GM12892 (cell line): ENCODE results near the gene LPIN3. TPM values are rescaled to one million over a fixed set of nuclear protein-coding genes. Genes with fewer than 3 reads are reported as not detected.
"Not testable (repeated sequence)": the region's sequence is repeated elsewhere in the genome, so short reads cannot be mapped to it uniquely, and the experiment has no call there.

Source experiments
- DNase-seq: peaks from one replicate; pipeline ENCODE4 v3.0.0; 2011; ENCODE audit not compliant: insufficient read length
- FAIRE-seq: peaks from 2 replicates; lab custom pipeline; 2011; peaks lifted over from hg19 to GRCh38; lab: Jason Lieb, UNC
- POLR2A ChIP-seq: IDR thresholded peaks from 2 replicates; pipeline ENCODE4 v1.6.1; 2011; ENCODE audit warnings: low read depth, low read length, control low read depth
- POLR2AphosphoS5 ChIP-seq: IDR thresholded peaks from 2 replicates; pipeline ENCODE4 v1.6.1; 2011; ENCODE audit warnings: low read depth, low read length, control low read depth
- TAF1 ChIP-seq: IDR thresholded peaks from 2 replicates; pipeline ENCODE4 v1.6.1; 2011; ENCODE audit warnings: low read depth, mild to moderate bottlenecking, control low read depth, low read length, borderline replicate concordance
- polyA plus RNA-seq: library from polyadenylated mRNA; unstranded; fragments of >200 nt; gene quantifications from one replicate; pipeline ENCODE4 v1.2.1, GENCODE V29; 2012; ENCODE audit warnings: missing spikeins, inconsistent platforms; ENCODE audit not compliant: missing spikeins

LPIN3 gene
- 0.11 TPM for polyA plus RNA-seq

DNA sequence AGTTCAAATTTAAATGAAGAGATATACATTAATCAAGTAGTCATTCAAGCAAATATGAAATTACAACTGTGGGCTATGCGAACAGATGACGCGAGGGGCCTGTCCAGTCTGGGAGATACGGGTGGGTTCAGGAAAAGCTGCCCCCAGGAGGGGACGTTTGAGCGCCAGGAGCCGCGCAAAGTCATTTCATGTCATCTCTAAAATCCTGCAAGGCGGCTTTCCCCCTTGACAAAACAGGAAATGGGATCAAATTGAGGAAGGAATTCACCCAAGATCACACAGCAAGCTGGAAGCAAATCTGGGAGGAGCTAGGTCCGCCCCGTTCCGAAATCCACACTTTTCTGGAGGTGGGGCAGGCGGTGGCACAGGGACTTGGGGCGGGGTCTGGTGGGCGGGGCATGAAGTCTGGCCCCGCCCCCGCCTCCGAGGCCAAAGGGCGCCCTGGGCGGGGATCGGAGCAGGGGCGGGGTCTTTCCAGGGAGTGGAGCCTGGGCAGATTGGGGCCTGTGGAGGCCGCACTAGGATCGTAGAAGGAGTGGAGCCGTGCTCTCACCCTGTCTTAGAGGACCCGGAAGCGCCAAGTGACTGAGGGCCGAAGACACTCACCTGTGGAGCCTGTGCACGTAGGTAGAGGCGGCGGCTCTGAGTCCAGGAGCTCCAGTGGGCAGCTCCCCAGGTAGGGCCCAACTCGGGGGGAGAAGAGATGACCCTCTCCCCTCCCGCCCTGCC is at the start of gene LPIN3:
TSS of gene LPIN3 (plus strand) at position 495 of the 729 bp plus-strand sequence. CDS start 4,983 bp downstream, outside the sequence.
- no peak for TF ChIP-seq POLR2AphosphoS5
- no peak for TF ChIP-seq POLR2A
- TF ChIP-seq TAF1 = no peak
- peak; percentile 62 for FAIRE-seq
- DNase-seq = no peak

DNA sequence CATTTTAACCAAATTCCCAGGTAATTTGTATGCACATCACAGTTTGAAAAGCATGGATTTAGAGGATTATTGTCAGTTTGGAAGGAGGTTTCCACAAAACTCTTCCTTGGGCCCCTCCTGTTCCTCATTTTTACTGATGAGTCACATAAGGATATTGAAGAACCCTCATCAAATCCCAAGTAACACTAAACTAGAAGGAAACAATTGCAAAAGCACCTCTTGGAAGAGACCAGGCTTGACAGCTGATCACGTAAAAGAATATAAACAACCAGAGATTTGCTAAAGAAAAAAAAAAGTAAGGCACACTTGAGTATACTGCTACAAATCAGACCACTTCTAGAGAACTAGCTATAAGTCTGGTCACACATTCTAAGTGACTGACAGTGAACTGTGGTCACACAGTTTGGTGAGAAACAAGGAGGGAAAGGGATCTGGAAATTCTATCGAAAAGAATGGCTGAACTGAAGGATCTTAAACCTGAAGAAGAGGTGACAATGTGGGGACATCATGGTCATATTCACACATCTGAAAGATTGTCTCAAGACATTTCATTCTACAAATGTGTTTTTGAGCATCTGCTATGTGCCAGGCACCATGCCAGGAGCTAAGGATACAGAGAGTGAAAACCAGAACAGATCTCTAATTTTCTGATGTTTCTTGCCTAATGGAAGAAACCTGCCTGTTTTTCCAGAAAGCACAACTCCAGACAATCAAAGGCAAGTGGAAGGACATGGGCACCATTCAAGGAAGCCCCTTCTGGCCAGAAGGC is 47.2 kb upstream of the LPIN3 start:
- FAIRE-seq (no peak), DNase-seq (no peak)

GRCh38 chr20:41299899-41300298 is 40.7 kb upstream of the LPIN3 start:
- TF ChIP-seq POLR2A (no peak), TAF1 (no peak), POLR2AphosphoS5 (no peak)
- no peak for FAIRE-seq
- DNase-seq = no peak

More for the DNA sequence above, 47.2 kb upstream of the LPIN3 start:
- TF ChIP-seq TAF1 (no peak), POLR2AphosphoS5 (no peak)

GRCh38 chr20:41300383-41300782 is 40.2 kb upstream of the LPIN3 start:
- TF ChIP-seq POLR2A = no peak
- TF ChIP-seq POLR2AphosphoS5 = no peak
- no peak for TF ChIP-seq TAF1
- FAIRE-seq = no peak

DNA sequence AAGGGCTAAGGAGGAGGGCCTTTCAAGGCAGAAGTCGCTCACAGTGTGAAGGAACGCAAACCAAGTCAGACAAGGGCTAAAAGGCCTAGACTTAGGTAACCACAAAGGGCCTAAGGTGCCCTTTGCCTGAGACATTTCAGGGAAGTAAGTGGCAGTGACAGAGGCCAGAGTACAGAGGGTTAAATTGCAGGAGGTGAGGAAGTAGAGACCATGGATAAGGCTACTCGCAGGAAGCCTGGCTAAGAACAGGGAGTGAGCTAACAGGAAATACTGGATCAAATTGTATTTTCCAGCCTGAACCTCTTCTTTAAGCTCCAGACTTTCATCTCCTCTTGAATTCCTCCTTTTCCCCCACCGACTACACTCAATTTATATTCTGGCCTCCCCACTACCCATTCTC is 39.7 kb upstream of the LPIN3 start:
- FAIRE-seq (no peak), DNase-seq (no peak)
- TF ChIP-seq POLR2AphosphoS5 = no peak
- TF ChIP-seq TAF1 = no peak
- no peak for TF ChIP-seq POLR2A

More at GRCh38 chr20:41300383-41300782, 40.2 kb upstream of the LPIN3 start:
- no peak for DNase-seq

DNA sequence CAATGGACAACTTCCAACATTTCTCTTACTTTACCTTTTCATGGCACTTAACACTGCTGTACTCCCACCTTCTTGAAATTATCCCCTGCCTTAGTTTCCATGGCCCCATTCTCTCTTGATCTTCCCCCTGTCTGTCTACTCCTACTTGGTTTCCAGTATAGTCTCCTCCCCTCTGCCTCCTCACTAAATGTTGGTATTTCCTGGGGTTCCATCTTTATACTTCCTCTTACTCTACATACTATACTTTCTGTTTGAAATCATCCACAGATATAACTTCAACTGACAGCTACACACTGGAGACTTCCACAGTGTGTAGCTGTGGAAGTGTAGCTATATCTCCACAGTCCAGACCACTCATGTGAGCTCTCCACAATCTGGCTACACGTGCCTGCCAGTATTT is 36.6 kb upstream of the LPIN3 start:
- DNase-seq (no peak), FAIRE-seq (no peak)
- TF ChIP-seq POLR2A (no peak), TAF1 (no peak), POLR2AphosphoS5 (no peak)

DNA sequence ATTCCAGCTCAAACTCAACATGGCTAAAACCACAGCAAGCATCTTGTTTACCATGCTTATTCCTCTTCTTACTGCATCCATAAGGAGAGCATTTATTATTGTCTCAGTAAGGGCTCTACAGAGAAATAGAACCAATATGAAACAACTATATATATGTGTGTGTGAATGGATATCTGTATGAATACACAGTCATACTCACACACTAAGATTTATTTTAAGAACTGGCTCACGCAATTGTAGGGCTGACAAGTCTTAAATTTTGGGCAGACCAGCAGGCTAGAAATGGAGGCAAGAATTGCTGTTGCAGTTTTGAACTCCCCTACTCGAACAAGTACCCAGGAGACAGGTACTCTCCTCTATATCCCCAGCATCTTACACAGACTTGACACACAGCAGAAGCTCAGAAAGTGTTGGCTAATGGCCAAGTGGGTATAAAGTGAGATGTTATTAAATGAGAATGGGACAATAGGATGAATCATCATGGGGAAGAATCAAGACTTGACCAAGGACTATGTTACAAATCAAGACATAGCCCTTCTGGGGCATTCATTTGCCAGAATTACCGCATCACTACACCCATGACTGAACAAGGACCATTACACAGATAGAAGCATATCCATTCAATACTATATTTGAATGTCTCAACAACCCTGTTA is 36.1 kb upstream of the LPIN3 start:
- DNase-seq = no peak
- FAIRE-seq = no peak
- TF ChIP-seq TAF1 = no peak

- TF ChIP-seq POLR2A (no peak), TAF1 (no peak), POLR2AphosphoS5 (no peak)
- peak; percentile 50 for FAIRE-seq
These were observed 34.4 kb upstream of the LPIN3 start for GRCh38 chr20:41306061-41306727.

DNA sequence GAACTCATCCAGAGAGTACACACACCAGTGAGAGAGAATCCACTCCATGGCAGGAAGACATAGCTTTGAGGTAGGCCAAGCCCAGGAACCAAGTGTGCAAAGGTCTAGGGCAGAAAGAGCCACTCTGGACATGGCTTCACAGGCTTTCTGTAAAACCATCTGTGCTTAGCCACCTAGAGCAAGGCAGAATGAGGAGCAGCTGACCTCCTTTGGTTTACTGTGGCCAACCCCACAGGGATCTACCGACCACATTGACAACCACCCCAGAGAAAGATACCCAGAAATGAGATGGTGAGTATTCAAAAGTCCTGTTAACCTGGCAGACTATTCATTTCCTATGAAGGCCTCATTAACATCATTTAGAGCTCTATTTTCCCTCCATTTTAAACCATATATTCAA is 33.6 kb upstream of the LPIN3 start:
- no peak for DNase-seq
- TF ChIP-seq TAF1 (no peak), POLR2AphosphoS5 (no peak)
- no peak for FAIRE-seq

More at GRCh38 chr20:41306061-41306727, 34.4 kb upstream of the LPIN3 start:
- no peak for DNase-seq

DNA sequence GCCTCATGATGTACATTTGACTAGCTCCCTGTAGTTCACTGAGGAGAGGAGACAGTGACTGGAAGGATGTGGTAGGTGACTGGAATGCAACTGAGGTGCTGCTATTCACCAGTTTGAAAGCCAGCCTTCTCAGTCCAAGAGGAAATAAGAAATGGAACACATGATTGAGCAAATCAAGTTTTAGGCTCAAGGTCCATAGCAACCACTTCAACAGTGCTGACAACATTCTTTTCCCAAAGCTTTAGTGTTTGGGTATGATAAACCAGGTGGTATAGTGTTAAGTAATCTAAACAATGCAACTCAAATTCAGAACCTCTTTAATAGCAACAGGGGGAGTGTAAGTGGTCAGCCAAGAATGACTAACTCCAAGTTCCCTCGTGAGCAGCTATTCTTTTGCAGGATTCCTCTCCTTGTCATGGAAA is 32.3 kb upstream of the LPIN3 start:
- FAIRE-seq (no peak), DNase-seq (no peak)
- no peak for TF ChIP-seq POLR2A
- TF ChIP-seq POLR2AphosphoS5 = no peak
- no peak for TF ChIP-seq TAF1

DNA sequence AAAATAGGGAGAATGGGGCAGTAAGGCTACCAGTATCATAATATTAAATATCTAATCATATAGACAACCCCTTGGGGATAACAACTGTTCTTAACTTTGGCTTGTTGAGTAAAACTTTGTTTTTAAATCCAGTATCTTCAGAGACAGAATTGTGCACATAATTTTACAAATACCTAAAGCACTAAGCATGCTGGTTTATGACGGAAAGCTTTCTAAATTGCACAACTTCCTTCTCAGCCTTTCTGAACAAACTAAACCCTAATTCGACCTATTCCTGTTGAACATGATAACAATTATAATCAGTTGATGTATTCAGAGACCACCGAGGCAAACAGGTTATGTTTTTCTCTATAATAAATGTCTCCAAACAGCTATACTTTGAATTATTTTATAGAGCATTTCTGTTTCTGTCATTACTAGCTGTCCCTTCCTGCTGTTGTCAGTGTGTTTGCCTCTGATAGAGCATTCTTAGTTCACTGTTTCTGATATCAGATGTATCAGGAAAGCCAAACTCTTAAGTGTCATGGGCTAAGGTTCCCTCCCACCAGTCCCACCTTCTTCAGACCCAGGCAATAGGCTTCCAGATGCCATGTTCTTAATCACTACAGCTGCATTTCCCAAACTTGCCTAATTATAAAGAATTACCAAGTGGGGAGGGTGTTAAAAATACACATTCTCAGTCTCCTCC is 31.8 kb upstream of the LPIN3 start:
- no peak for DNase-seq
- no peak for FAIRE-seq

DNA sequence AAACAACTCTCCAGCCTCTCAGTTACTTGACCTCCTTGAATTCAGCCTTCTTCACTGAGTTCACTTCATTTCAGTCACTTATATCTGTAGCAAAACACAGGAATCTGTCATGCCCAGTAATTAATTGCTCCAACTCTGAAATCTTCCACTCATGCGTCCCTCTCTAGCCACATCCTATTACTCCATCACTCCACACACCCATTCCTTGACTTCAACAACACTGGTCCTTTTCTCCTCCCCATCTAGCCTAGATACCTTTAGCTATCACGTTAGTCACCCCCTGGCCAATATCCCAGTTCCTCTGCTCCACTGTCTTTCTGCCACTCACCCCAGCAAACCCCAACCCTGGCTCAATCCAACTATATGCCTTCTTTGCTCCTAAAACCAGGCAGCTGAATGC is 30.8 kb upstream of the LPIN3 start:
- DNase-seq (no peak), FAIRE-seq (no peak)
- TF ChIP-seq POLR2A = no peak
- no peak for TF ChIP-seq TAF1
- TF ChIP-seq POLR2AphosphoS5 = no peak

More for the DNA sequence above, 31.8 kb upstream of the LPIN3 start:
- TF ChIP-seq POLR2AphosphoS5 (no peak), TAF1 (no peak), POLR2A (no peak)

DNA sequence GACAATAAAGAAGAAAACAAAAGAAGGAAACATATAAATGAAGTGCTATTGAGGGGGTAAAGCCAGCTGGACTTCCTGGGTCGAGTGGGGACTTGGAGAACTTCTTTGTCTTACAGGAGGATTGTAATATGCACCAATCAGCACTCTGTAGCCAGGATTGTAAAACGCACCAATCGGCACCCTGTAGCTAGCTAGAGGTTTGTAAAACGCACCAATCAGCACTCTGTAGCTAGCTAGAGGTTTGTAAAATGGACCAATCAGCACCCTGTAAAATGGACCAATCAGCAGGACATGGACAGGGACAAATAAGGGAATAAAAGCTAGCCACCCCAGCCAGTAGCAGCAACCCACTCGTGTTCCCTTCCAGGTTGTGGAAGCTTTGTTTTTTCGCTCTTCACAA is 28.6 kb upstream of the LPIN3 start:
- FAIRE-seq, DNase-seq: not testable (repeated sequence)
